Fibroblast of villous mesenchyme (primary cell): ENCODE data around the gene SLC4A8. TPM values are rescaled to one million over a fixed set of nuclear protein-coding genes. Genes with fewer than 3 reads are reported as not detected.

Source experiments
- DNase-seq: peaks from one replicate; pipeline ENCODE4 v3.0.0-alpha.2; 2010; ENCODE audit warnings: low read depth
- H3K4me3 ChIP-seq: 2 replicates; pipeline ENCODE4 v1.5.1; 2011; ENCODE audit warnings: low read depth, mild to moderate bottlenecking, low read length
- CTCF ChIP-seq: IDR thresholded peaks from 2 replicates; pipeline ENCODE4 v1.5.1; 2012; ENCODE audit warnings: low read depth, mild to moderate bottlenecking, low read length; ENCODE audit not compliant: insufficient read depth
- total RNA-seq: library from RNA; depleted of rRNA; stranded (reverse); fragments of >200 nt; gene quantifications from 2 replicates; pipeline ENCODE4 v1.2.3, GENCODE V29; 2012

Gene SLC4A8
- total RNA-seq = 6.9 and 9.0 TPM in 2 replicates

- peak; percentile 76 for DNase-seq
- H3K4me3 ChIP-seq = peak within 1 kb of the TSS; percentile 68
- TF ChIP-seq CTCF = peak; percentile 73
These were observed at the start of gene SLC4A8 for GRCh38 chr12:51424662-51425539. Gene SLC4A8 (plus strand): TSS chr12:51424831. CDS start chr12:51424988, 157 bp downstream.

GRCh38 chr12:51374856-51375255 is 49.8 kb upstream of the SLC4A8 start:
- no peak for TF ChIP-seq CTCF
- no peak for DNase-seq
- no peak overlapping the region for H3K4me3 ChIP-seq

GRCh38 chr12:51377099-51377984 is 47.3 kb upstream of the SLC4A8 start:
- no peak for TF ChIP-seq CTCF
- no peak overlapping the region for H3K4me3 ChIP-seq
- DNase-seq = no peak

GRCh38 chr12:51378749-51379148 is 45.9 kb upstream of the SLC4A8 start:
- no peak for DNase-seq
- TF ChIP-seq CTCF = no peak
- H3K4me3 ChIP-seq = no peak overlapping the region

GRCh38 chr12:51379571-51379970 is 45.1 kb upstream of the SLC4A8 start:
- DNase-seq = no peak
- TF ChIP-seq CTCF = no peak

GRCh38 chr12:51381226-51382079 is 43.2 kb upstream of the SLC4A8 start:
- TF ChIP-seq CTCF = no peak
- no peak overlapping the region for H3K4me3 ChIP-seq
- peak; percentile 52 for DNase-seq

More at GRCh38 chr12:51379571-51379970, 45.1 kb upstream of the SLC4A8 start:
- no peak overlapping the region for H3K4me3 ChIP-seq
